HG03378 (cell line): Measurements from ENCODE around the gene CHRNB1.
A peak's percentile ranks its signal among the peaks of the same experiment; 100 is the strongest.

ENCODE experiments used
- ATAC-seq: cut with Tn5 transposase; IDR thresholded peaks from one replicate; pipeline ENCODE4 v1.9.1; 2021; ENCODE audit warnings: mild to moderate bottlenecking, moderate library complexity; ENCODE audit not compliant: unreplicated experiment

The CHRNB1 gene

GRCh38 chr17:7415784-7416183, 29.1 kb upstream of the CHRNB1 start:
- no peak for ATAC-seq

GRCh38 chr17:7416323-7416722, 28.5 kb upstream of the CHRNB1 start:
- ATAC-seq, result no peak

DNA sequence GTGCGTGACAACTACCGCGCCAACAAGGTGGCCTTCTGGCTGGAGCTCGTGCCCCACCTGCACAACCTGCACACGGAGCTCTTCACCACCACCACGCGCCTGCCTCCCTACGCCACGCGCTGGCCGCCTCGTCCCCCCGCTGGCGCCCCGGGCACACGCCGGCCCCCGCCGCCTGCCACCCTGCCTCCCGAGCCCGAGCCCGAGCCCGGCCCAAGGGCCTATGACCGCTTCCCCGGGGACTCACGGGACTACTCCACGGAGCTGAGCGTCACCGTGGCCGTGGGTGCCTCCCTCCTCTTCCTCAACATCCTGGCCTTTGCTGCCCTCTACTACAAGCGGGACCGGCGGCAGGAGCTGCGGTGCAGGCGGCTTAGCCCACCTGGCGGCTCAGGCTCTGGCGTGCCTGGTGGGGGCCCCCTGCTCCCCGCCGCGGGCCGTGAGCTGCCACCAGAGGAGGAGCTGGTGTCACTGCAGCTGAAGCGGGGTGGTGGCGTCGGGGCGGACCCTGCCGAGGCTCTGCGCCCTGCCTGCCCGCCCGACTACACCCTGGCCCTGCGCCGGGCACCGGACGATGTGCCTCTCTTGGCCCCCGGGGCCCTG, 27.7 kb upstream of the CHRNB1 start:
- ATAC-seq, result no peak

- ATAC-seq, result no peak
These were observed 26.2 kb upstream of the CHRNB1 start for GRCh38 chr17:7418472-7419152.

GRCh38 chr17:7419819-7420610, 24.8 kb upstream of the CHRNB1 start, which contains the start of gene SPEM1:
SPEM1 (plus strand) TSS chr17:7420324; CDS start chr17:7420385, 61 bp downstream.
- ATAC-seq, result no peak

DNA sequence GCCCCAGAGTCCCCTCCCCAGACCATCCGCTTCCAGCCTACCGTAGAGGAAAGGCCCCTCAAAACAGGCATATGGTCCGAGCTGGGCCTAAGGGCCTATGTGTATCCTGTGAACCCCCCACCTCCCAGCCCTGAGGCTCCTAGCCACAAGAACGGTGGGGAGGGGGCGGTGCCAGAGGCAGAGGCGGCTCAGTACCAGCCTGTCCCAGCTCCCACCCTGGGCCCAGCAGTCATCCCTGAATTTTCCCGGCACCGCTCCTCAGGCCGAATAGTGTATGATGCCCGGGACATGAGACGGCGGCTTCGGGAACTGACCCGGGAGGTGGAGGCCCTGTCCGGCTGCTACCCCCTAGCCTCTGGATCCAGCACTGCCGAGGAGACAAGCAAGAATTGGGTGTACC, 23.7 kb upstream of the CHRNB1 start:
- ATAC-seq, result no peak

DNA sequence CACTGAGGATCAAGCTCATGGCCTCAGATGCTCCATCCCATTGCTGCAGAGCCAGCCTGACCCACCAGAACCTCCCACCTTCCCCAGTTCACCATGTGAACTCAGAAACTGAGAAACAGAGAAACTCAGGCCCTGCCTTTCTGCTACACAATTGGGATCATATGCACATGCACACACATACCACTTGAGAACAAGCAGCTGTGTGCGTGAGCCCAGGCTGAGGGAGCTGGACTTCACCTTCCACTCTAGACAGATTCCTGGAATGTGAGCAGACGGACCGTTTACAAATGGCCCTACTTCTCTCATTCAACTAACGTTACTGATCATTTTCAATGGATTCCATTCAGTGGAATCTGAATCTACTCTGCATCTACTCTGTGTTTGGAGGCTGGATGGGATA, 21.2 kb upstream of the CHRNB1 start:
- ATAC-seq, result no peak

DNA sequence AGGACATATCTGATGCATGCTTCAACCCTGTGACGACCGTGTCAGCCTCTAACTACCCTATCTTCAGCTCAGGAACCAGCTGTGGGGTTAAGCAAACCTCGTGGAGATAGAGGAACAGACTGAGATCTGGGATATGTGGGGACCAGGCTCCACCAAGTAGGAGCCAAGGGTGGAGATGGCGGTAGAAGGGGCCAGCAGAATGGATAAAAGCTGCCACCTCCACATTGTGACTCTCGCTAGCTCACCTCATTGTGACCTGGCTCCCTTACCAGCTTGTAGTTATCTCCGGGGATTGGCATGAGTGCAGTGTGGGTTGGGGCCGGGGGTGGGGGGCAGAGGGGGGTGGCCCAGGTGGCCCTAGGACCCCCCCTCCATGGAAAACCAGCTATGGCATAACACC, 19.5 kb upstream of the CHRNB1 start, which contains the start of gene SPEM2:
Gene SPEM2, plus strand, starts transcription at position 301 of the 400 bp plus-strand sequence. Its CDS starts 73 bp downstream, at position 374.
- no peak for ATAC-seq

DNA sequence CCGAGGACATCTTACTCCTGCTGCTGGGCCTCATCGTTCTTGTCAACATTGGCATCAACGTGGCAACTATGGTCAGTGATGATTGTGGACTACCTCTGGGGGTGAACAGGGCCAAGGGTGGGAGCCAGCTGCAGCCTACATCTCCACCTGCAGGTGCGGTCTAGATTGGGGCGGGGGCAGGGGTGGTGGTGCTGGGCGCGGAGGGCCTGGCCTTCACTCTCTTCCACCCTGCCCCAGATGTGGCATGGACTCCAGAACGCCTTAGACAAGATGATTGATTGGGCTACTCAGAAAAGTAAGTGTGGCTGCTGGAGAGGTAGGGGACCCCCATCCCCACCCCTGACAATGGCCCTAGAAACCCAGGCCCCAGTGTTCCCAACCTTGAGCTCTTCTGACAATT, 19.1 kb upstream of the CHRNB1 start:
- no peak for ATAC-seq

- ATAC-seq, result no peak
These were observed 18.5 kb upstream of the CHRNB1 start for GRCh38 chr17:7426203-7426863.

GRCh38 chr17:7426896-7427489, 17.9 kb upstream of the CHRNB1 start:
- ATAC-seq, result no peak

- no peak for ATAC-seq
These were observed 17.3 kb upstream of the CHRNB1 start for GRCh38 chr17:7427549-7427948.

DNA sequence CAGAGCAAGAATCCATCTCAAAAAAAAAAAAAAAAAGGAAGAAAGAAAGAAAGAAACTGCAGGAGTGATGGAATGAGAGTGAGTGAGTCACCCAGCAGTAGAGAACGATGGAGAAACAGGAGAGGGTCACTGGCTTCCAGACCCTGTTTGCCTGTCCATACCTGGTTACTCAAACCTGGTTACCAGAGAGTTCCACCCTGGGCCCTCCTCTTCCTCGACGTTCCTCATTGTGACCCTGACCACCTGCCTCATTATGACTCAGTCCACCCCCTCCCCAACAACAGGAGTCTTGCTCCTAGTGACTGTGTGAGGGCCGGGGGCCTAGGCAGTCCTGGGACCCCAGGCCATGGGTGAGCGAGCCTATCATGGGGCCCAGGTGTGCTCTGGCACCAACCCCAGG, 16.3 kb upstream of the CHRNB1 start, which contains the start of gene SPEM3:
Gene SPEM3, plus strand, starts transcription at position 301 of the 400 bp plus-strand sequence. Its CDS starts 46 bp downstream, at position 347.
- no peak for ATAC-seq

GRCh38 chr17:7429722-7430121, 15.1 kb upstream of the CHRNB1 start:
- ATAC-seq, result no peak

DNA sequence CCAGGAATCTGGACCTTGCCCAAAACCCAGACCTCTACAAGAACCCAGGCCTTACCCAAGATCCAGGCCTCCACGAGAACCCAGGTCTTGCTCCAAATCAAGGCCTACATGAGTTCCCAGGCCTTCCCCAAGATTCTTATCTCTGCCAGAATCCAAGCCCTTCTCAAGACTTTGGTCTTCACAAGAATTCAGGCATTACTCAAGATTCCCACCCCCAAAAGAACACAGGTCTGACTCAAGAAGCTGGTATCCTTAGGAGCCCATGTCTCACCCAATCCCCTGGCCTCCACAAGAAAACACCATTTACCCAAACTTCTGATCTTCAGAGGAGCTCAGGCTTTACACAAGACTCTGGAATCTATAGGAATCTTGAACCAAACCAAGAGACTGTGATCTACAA, 13.6 kb upstream of the CHRNB1 start:
- ATAC-seq, result no peak

DNA sequence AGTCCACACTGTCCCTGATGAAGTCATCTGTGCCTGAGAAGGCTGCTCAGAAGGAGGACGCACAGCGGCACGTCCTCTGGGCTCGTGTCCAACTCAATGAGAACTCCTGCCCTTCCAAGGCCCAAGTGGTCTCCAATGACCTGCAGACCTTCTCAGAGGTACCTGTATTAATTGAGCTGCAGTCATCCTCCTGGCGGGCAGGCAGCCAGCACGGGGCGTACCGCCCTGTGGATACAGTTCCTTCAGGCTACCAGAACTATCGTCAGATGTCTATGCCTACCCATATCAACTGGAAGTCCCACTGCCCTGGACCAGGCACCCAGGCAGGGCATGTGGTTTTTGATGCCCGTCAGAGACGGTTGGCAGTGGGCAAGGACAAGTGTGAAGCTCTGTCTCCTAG, 12.6 kb upstream of the CHRNB1 start:
- ATAC-seq, result no peak

DNA sequence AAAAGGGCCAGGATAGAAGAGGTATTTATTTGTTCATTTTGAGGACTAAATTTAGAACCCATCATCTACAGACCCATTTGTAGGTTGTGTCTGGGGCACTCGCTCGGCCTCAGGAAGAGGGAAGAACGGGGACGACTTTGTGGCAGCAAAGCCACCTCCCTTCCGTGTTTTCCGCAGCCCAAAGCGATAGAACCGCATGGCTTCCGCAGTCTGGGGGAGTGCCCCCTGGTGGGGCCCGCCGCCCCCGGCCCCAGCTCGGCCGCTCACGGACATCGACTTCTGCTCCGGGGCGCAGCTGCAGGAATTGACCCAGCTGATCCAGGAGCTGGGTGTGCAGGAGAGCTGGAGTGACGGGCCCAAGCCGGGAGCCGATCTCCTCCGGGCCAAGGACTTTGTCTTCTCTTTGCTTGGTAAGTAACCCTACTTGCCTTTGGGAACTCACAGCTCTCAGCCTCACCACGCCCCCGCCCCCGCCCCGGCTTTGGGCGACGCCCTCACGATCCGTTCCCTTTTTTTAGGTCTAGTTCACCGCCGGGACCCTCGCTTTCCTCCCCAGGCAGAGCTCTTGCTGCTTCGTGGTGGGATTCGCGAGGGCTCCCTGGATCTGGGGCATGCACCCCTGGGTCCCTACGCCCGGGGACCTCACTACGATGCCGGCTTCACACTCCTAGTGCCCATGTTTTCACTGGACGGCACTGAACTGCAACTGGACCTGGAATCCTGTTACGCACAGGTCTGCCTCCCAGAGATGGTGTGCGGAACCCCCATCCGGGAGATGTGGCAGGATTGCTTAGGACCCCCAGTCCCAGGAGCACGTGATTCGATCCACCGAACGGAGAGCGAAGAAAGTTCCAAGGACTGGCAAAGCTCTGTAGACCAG, 8.9 kb upstream of the CHRNB1 start:
- peak; percentile 29 for ATAC-seq

DNA sequence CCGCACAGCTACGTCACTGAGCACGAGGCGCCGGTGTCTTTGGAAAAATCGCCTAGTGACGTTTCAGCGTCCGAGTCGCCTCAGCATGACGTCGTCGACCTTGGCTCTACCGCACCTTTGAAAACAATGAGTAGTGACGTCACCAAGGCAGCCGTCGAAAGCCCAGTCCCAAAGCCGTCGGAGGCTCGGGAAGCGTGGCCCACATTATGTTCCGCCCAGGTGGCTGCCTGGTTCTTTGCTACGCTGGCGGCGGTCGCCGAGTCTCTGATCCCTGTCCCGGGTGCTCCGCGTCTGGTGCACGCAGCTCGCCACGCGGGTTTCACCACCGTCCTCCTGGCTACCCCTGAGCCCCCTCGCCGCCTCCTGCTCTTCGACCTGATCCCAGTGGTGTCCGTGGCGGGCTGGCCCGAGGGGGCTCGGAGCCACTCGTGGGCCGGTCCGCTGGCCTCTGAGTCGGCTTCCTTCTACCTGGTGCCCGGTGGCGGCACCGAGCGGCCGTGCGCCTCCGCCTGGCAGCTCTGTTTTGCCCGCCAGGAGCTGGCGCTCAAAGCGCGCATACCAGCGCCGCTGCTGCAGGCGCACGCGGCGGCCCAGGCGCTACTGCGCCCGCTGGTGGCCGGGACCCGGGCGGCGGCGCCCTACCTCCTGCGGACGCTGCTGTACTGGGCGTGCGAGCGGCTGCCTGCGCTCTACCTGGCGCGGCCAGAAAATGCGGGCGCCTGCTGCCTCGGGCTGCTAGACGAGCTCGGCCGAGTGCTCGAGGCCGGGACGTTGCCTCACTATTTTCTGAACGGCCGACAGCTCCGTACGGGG, 8.1 kb upstream of the CHRNB1 start:
- ATAC-seq, result no peak

- no peak for ATAC-seq
These were observed 7.4 kb upstream of the CHRNB1 start for GRCh38 chr17:7437369-7437863.
